Measurements from ENCODE around the gene GALNT18. TPM values are rescaled to one million over a fixed set of nuclear protein-coding genes. Genes with fewer than 3 reads are reported as not detected.

GALNT18 gene
- total RNA-seq, 5 donors from 2014 or later (not counting 1 experiment from before 2014, with no cell fraction given), result 0.10 to 0.15 TPM; not detected in 3

DNA sequence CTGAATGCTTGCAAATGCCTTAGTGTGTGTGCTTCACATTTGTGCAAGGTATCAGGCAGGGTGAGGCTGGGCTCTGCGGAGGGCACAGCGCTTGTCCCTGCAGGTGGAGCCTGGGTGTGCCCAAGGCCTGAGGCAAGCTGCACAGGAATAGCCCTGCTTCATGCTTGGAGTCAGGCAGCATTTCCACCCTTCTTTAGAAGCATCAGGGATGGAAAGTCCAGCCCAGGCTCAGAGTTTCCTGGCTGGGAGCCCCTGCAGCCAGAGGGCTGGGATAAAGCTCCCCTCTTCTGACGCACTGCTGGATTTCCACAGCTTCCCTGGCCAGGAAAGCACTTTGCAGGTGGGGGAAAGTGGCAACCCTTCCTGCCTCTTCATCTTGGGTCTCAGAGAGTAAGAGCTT lies 63.4 kb downstream of the GALNT18 start:
- WGBS (ENCODE audit: insufficient coverage), result 100% methylated on average over 3 of the region's 3 CpGs

DNA sequence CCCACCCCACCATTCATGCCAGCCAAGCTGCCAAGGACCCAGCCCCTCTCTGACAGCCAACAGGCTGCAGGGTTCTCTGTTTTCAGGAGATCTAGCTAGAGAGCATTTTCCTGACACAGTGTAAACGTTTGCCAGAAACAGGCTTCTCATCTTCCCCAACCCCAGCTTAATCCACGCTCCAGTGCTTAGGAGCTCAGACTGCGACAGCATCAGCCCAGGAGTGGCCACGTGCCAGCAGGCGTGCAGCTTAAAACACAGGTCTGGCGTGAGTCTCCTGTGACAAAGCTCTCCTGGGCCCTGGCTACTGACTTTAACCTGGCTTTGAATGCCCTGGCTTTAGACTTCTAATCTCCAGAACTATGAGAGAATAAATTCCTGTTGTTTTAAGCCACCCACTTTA lies 66.6 kb downstream of the GALNT18 start:
- Mint-ChIP-seq H3K27ac (no peak overlapping the region), H3K27me3 (peaks cover 15 to 19% of the 10 kb centered on the region in 2 donors), H3K4me3 (no peak overlapping the region), H3K36me3 (no peaks in the 10 kb centered on the region), H3K9me3 (peaks cover 0 to 8% (median 0%) of the 10 kb centered on the region in 3 donors), H3K4me1 (no peaks in the 10 kb centered on the region)
- Histone ChIP-seq H3K27me3 (replicated peaks in 1 of 2; ENCODE audit: control insufficient read depth in 2 of 2, extremely low read depth in 1 of 2, insufficient read depth in 2 of 2, low read length in 1 of 2) (peaks cover 0 to 6% of the 10 kb centered on the region in 2 experiments), H3K36me3 (ENCODE audit: control insufficient read depth in 2 of 2, extremely low read depth in 1 of 2, insufficient read depth in 1 of 2, low read length in 1 of 2) (no peaks in the 10 kb centered on the region), H3K9me3 (no peaks in the 10 kb centered on the region), H3K27ac (ENCODE audit: low read length) (no peak overlapping the region), H3K4me1 (ENCODE audit: control insufficient read depth in 1 of 2, extremely low read depth in 1 of 2, insufficient read depth in 2 of 2, low read length in 2 of 2) (no peaks in the 10 kb centered on the region), H3K4me3 (ENCODE audit: control insufficient read depth in 1 of 2, extremely low read depth in 1 of 2, low read length in 1 of 2) (no peak overlapping the region)
- 88% methylated on average over 6 of the region's 6 CpGs for WGBS (ENCODE audit: insufficient coverage)
- ChIA-PET POLR2A (no interaction called here), CTCF (no interaction called here)
- DNase-seq (no peak), ATAC-seq (replicated peaks in 1 of 4) (no peak)

More for the DNA sequence above, 63.4 kb downstream of the GALNT18 start:
- Histone ChIP-seq H3K4me3 (ENCODE audit: control insufficient read depth in 1 of 2, extremely low read depth in 1 of 2, low read length in 1 of 2) (no peak overlapping the region), H3K36me3 (ENCODE audit: control insufficient read depth in 2 of 2, extremely low read depth in 1 of 2, insufficient read depth in 1 of 2, low read length in 1 of 2) (no peaks in the 10 kb centered on the region), H3K27me3 (replicated peaks in 1 of 2; ENCODE audit: control insufficient read depth in 2 of 2, extremely low read depth in 1 of 2, insufficient read depth in 2 of 2, low read length in 1 of 2) (peaks cover 0 to 11% of the 10 kb centered on the region in 2 experiments), H3K9me3 (no peaks in the 10 kb centered on the region), H3K4me1 (ENCODE audit: control insufficient read depth in 1 of 2, extremely low read depth in 1 of 2, insufficient read depth in 2 of 2, low read length in 2 of 2) (no peaks in the 10 kb centered on the region), H3K27ac (ENCODE audit: low read length) (no peak overlapping the region)
- Mint-ChIP-seq H3K27me3 (peaks cover 20 to 24% of the 10 kb centered on the region in 2 donors), H3K36me3 (no peaks in the 10 kb centered on the region), H3K27ac (no peak overlapping the region), H3K4me1 (no peaks in the 10 kb centered on the region), H3K9me3 (peaks cover 0 to 8% (median 0%) of the 10 kb centered on the region in 3 donors), H3K4me3 (no peak overlapping the region)
- ChIA-PET POLR2A (no interaction called here), CTCF (no interaction called here)
- DNase-seq (no peak), ATAC-seq (replicated peaks in 1 of 4) (no peak)

DNA sequence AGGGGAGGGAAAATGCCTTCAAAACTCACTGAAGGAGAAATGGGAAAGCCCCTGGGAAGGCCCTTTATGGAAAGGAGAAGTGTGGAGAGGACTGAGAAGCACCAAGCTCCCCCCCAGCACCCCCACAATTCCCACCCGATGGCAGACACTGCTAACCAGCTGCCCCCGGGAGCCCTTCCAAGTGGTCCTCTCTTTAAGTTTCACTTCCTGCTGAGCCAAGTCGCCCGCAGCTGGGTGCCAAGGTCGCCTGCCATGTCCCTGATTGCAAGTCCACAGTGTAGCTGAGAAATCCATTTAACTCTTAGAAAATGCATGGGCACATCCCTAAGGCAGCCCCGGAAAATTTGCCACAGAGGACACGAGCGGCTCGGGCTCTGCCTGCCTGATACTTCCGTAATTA lies 68.2 kb downstream of the GALNT18 start:
- Histone ChIP-seq H3K4me1 (ENCODE audit: control insufficient read depth in 1 of 2, extremely low read depth in 1 of 2, insufficient read depth in 2 of 2, low read length in 2 of 2) (no peaks in the 10 kb centered on the region), H3K27ac (ENCODE audit: low read length) (no peak overlapping the region), H3K9me3 (no peaks in the 10 kb centered on the region), H3K36me3 (ENCODE audit: control insufficient read depth in 2 of 2, extremely low read depth in 1 of 2, insufficient read depth in 1 of 2, low read length in 1 of 2) (no peaks in the 10 kb centered on the region), H3K4me3 (ENCODE audit: control insufficient read depth in 1 of 2, extremely low read depth in 1 of 2, low read length in 1 of 2) (no peak overlapping the region), H3K27me3 (replicated peaks in 1 of 2; ENCODE audit: control insufficient read depth in 2 of 2, extremely low read depth in 1 of 2, insufficient read depth in 2 of 2, low read length in 1 of 2) (peaks cover 0 to 6% of the 10 kb centered on the region in 2 experiments)
- peaks cover 10 to 12% of the 10 kb centered on the region in 2 donors for H3K27me3 Mint-ChIP-seq
- no peak overlapping the region for H3K27ac Mint-ChIP-seq
- POLR2A ChIA-PET, result no interaction called here
- CTCF ChIA-PET, result no interaction called here
- no peaks in the 10 kb centered on the region for H3K9me3 Mint-ChIP-seq
- ATAC-seq (replicated peaks in 1 of 4) (no peak), DNase-seq (no peak)
- WGBS (ENCODE audit: insufficient coverage), result 75% methylated on average over 9 of the region's 10 CpGs
- H3K4me1 Mint-ChIP-seq, result no peaks in the 10 kb centered on the region
- no peaks in the 10 kb centered on the region for H3K36me3 Mint-ChIP-seq
- H3K4me3 Mint-ChIP-seq, result no peak overlapping the region

DNA sequence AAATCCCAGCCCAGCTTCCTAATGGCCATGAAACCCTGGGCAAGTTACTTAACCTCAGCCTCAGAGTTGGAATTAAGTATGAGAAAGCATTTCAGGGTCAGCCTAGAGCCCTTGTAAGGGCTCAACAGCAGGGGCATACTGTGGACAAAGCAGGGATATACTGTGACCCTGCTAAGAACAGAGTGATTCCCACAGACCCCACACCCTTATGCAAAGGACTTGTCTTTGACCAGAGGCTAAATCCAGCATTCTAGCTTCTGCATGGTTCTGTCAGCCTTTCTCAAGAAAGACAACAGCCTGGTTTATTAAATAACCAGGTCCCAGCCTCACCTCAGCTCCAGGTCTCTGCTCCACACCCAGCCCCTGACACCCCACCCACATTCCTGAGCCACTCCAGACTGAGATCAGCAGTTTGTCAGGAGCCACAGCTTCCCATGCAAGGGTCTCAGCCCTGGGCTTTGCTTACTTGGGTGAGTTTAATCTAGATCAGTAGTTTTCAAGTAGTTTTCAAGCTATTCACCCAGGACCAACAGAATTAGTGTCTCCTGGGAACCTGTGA lies 69.2 kb downstream of the GALNT18 start:
- no peak for ATAC-seq (replicated peaks in 1 of 4)
- DNase-seq, result no peak
- ChIA-PET POLR2A (interaction anchor here in 1 of 2 donors (0.6 kb wide), 1 partner anchor 1017 kb away, joined by 5 read pairs; no protein-coding TSS in a partner anchor), CTCF (no interaction called here)
- peaks cover 0 to 6% of the 10 kb centered on the region in 2 experiments for H3K27me3 ChIP-seq (replicated peaks in 1 of 2; ENCODE audit: control insufficient read depth in 2 of 2, extremely low read depth in 1 of 2, insufficient read depth in 2 of 2, low read length in 1 of 2)
- H3K27me3 Mint-ChIP-seq, result peaks cover 12 to 13% of the 10 kb centered on the region in 2 donors
- H3K4me3 ChIP-seq (ENCODE audit: control insufficient read depth in 1 of 2, extremely low read depth in 1 of 2, low read length in 1 of 2), result no peak overlapping the region
- no peaks in the 10 kb centered on the region for H3K9me3 ChIP-seq
- no peak overlapping the region for H3K27ac Mint-ChIP-seq
- H3K4me3 Mint-ChIP-seq, result no peak overlapping the region
- H3K9me3 Mint-ChIP-seq, result no peaks in the 10 kb centered on the region
- no peaks in the 10 kb centered on the region for H3K4me1 Mint-ChIP-seq
- H3K4me1 ChIP-seq (ENCODE audit: control insufficient read depth in 1 of 2, extremely low read depth in 1 of 2, insufficient read depth in 2 of 2, low read length in 2 of 2), result no peaks in the 10 kb centered on the region
- H3K36me3 ChIP-seq (ENCODE audit: control insufficient read depth in 2 of 2, extremely low read depth in 1 of 2, insufficient read depth in 1 of 2, low read length in 1 of 2), result no peaks in the 10 kb centered on the region
- H3K27ac ChIP-seq (ENCODE audit: low read length), result no peak overlapping the region
- no peaks in the 10 kb centered on the region for H3K36me3 Mint-ChIP-seq

DNA sequence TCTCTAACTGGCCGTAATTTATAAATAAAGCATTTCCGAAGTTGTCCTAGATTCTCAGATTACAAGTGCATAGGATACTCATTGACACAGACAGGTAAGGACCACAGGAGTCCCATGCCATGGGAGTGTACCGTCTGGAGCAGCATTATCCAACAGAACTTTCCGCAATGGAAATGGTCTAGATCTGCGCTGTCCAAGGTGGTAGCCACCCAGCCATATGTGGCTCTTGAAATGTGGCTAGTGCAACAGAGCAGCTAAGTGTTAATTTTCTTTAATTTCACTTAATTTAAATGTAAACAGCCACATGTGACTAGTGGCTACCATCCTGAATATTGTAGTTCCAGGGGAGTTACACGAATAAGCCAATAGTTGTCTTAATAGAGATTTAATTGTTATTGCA lies 71.3 kb downstream of the GALNT18 start:
- no peaks in the 10 kb centered on the region for H3K9me3 Mint-ChIP-seq
- no peak overlapping the region for H3K27ac ChIP-seq (ENCODE audit: low read length)
- no peak overlapping the region for H3K27ac Mint-ChIP-seq
- no peak for DNase-seq
- 94% methylated on average over 4 of the region's 6 CpGs for WGBS (ENCODE audit: insufficient coverage)
- CTCF ChIA-PET, result no interaction called here
- no peaks in the 10 kb centered on the region for H3K4me1 Mint-ChIP-seq
- H3K4me1 ChIP-seq (ENCODE audit: control insufficient read depth in 1 of 2, extremely low read depth in 1 of 2, insufficient read depth in 2 of 2, low read length in 2 of 2), result no peaks in the 10 kb centered on the region
- peaks cover 11 to 17% of the 10 kb centered on the region in 2 donors for H3K27me3 Mint-ChIP-seq
- peaks cover 0 to 13% of the 10 kb centered on the region in 2 experiments for H3K27me3 ChIP-seq (replicated peaks in 1 of 2; ENCODE audit: control insufficient read depth in 2 of 2, extremely low read depth in 1 of 2, insufficient read depth in 2 of 2, low read length in 1 of 2)
- H3K36me3 Mint-ChIP-seq, result no peaks in the 10 kb centered on the region
- H3K4me3 ChIP-seq (ENCODE audit: control insufficient read depth in 1 of 2, extremely low read depth in 1 of 2, low read length in 1 of 2), result no peak overlapping the region
- no peaks in the 10 kb centered on the region for H3K36me3 ChIP-seq (ENCODE audit: control insufficient read depth in 2 of 2, extremely low read depth in 1 of 2, insufficient read depth in 1 of 2, low read length in 1 of 2)
- POLR2A ChIA-PET, result no interaction called here
- no peak overlapping the region for H3K4me3 Mint-ChIP-seq
- no peak for ATAC-seq (replicated peaks in 1 of 4)
- H3K9me3 ChIP-seq, result no peaks in the 10 kb centered on the region

DNA sequence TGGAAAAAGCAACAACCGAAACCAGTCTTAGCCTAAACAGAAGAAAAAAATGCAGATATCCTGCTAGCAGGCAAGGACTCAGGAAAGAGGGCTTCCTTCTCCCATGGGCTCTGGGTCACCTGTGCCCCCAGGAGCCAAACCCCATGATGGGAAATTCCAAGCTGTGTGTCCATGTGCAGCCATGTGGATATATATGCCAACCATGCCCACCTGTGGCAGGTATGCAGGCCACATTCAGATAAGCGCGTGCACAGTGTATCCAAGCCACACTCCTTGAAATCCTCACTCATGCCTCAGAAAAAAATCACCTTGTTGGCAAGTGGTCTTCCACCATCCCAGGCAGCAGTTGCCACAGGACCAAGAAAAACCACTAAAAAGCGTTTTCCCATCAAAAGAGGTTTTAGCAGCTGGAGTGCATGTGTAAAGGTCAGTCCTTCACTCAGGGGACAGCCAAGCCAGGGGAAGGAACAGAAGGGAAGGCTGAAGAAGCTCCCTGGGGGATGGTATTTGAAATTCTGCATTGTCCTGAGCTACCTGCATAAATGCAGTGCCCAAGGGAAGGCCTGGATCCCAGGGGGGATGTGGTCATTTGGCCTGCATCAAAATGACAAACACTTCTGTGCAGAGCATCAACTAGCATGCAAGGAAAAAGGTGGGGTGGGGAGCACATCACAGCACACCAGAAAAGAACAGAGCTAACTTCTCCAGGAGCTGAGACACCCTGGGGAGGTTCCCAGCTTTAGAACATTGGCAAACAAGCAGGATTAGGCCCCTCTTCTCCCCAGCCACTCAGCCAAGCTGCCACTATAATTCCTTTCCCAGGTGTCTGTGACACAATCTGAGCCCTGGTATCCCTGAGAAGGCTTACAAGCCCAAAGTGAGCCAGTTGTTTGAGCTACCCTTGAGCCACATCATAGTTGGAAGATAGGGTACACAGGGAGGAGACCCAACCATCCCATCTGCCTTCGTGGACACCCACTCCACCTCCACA lies 76.2 kb downstream of the GALNT18 start:
- Histone ChIP-seq H3K9me3 (no peaks in the 10 kb centered on the region), H3K27me3 (replicated peaks in 1 of 2; ENCODE audit: control insufficient read depth in 2 of 2, extremely low read depth in 1 of 2, insufficient read depth in 2 of 2, low read length in 1 of 2) (peaks cover 0 to 15% of the 10 kb centered on the region in 2 experiments), H3K36me3 (ENCODE audit: control insufficient read depth in 2 of 2, extremely low read depth in 1 of 2, insufficient read depth in 1 of 2, low read length in 1 of 2) (no peaks in the 10 kb centered on the region), H3K27ac (ENCODE audit: low read length) (no peak overlapping the region), H3K4me3 (ENCODE audit: control insufficient read depth in 1 of 2, extremely low read depth in 1 of 2, low read length in 1 of 2) (no peak overlapping the region), H3K4me1 (ENCODE audit: control insufficient read depth in 1 of 2, extremely low read depth in 1 of 2, insufficient read depth in 2 of 2, low read length in 2 of 2) (no peaks in the 10 kb centered on the region)
- Mint-ChIP-seq H3K27ac (no peak overlapping the region), H3K9me3 (no peaks in the 10 kb centered on the region), H3K4me3 (no peak overlapping the region), H3K4me1 (no peaks in the 10 kb centered on the region), H3K36me3 (no peaks in the 10 kb centered on the region), H3K27me3 (peaks cover 0 to 8% of the 10 kb centered on the region in 2 donors)
- ChIA-PET POLR2A (no interaction called here), CTCF (no interaction called here)
- DNase-seq (no peak), ATAC-seq (replicated peaks in 1 of 4) (no peak)
- WGBS (ENCODE audit: insufficient coverage), result 71% methylated on average over 1 of the region's 5 CpGs
